H9 (cell line): ENCODE data around the gene KCTD16. TPM values are rescaled to one million over a fixed set of nuclear protein-coding genes. Genes with fewer than 3 reads are reported as not detected.

Experiments
- DNase-seq: peaks from one replicate; pipeline ENCODE4 v3.0.0-alpha.2; 2017
- H2AFZ ChIP-seq: one replicate; pipeline ENCODE4 v1.6.1; 2013; ENCODE audit warnings: mild to moderate bottlenecking, low read length, control low read depth, moderate library complexity
- H2AK5ac ChIP-seq: 2 replicates; pipeline ENCODE4 v1.6.1; 2013; ENCODE audit warnings: low read length, control low read depth, mixed read lengths; ENCODE audit not compliant: insufficient read length
- H2BK120ac ChIP-seq: one replicate; pipeline ENCODE4 v1.6.1; 2013; ENCODE audit warnings: low read depth, mild to moderate bottlenecking, low read length, control low read depth, inconsistent platforms; ENCODE audit not compliant: poor library complexity, severe bottlenecking
- H2BK12ac ChIP-seq: 2 replicates; pipeline ENCODE4 v1.6.1; 2013; ENCODE audit warnings: low read length, control low read depth, mixed read lengths, low read depth; ENCODE audit not compliant: insufficient read length
- H2BK15ac ChIP-seq: 2 replicates; pipeline ENCODE4 v1.6.1; 2013; ENCODE audit warnings: low read depth, low read length, control low read depth
- H2BK20ac ChIP-seq: one replicate; pipeline ENCODE4 v1.6.1; 2013; ENCODE audit warnings: low read depth, mild to moderate bottlenecking, low read length, control low read depth, inconsistent platforms; ENCODE audit not compliant: poor library complexity, severe bottlenecking
- H2BK5ac ChIP-seq: 2 replicates; pipeline ENCODE4 v1.6.1; 2013; ENCODE audit warnings: low read length, control low read depth, mixed read lengths; ENCODE audit not compliant: insufficient read length
- H3K14ac ChIP-seq: 2 replicates; pipeline ENCODE4 v1.6.1; 2013; ENCODE audit warnings: low read length, control low read depth; ENCODE audit not compliant: insufficient read depth
- H3K18ac ChIP-seq: 2 replicates; pipeline ENCODE4 v1.6.1; 2013; ENCODE audit warnings: low read depth, mild to moderate bottlenecking, mixed read lengths, low read length, control low read depth; ENCODE audit not compliant: insufficient read length
- H3K23ac ChIP-seq: 2 replicates; pipeline ENCODE4 v1.6.1; 2013; ENCODE audit warnings: low read length, control low read depth, mixed read lengths, low read depth; ENCODE audit not compliant: insufficient read length
- H3K23me2 ChIP-seq: 2 replicates; pipeline ENCODE4 v1.6.1; 2013; ENCODE audit warnings: low read depth, mild to moderate bottlenecking, mixed read lengths, low read length, control low read depth; ENCODE audit not compliant: insufficient read length, poor library complexity, severe bottlenecking
- H3K27ac ChIP-seq: 2 replicates; pipeline ENCODE4 v1.5.1; 2013; ENCODE audit warnings: low read length, control low read depth, mixed read lengths, low read depth; ENCODE audit not compliant: insufficient read length
- H3K27me3 ChIP-seq: 2 replicates; pipeline ENCODE4 v1.6.1; 2013; ENCODE audit warnings: low read length, control low read depth, inconsistent platforms; ENCODE audit not compliant: insufficient read depth
- H3K4ac ChIP-seq: 2 replicates; pipeline ENCODE4 v1.6.1; 2013; ENCODE audit warnings: low read depth, mild to moderate bottlenecking, control low read depth, inconsistent platforms, low read length, moderate library complexity
- H3K4me1 ChIP-seq: 2 replicates; pipeline ENCODE4 v1.6.1; 2013; ENCODE audit warnings: low read length, control low read depth, inconsistent platforms; ENCODE audit not compliant: insufficient read depth
- H3K4me2 ChIP-seq: 2 replicates; pipeline ENCODE4 v1.6.1; 2013; ENCODE audit warnings: low read length, control low read depth, mixed read lengths; ENCODE audit not compliant: insufficient read length, insufficient read depth
- H3K56ac ChIP-seq: 2 replicates; pipeline ENCODE4 v1.6.1; 2013; ENCODE audit warnings: low read depth, mild to moderate bottlenecking, mixed read lengths, low read length, control low read depth; ENCODE audit not compliant: insufficient read length
- H3K79me1 ChIP-seq: 2 replicates; pipeline ENCODE4 v1.6.1; 2013; ENCODE audit warnings: low read depth, mild to moderate bottlenecking, moderate library complexity, low read length, control low read depth, inconsistent platforms; ENCODE audit not compliant: insufficient read depth, poor library complexity, severe bottlenecking
- H3K79me2 ChIP-seq: 2 replicates; pipeline ENCODE4 v1.6.1; 2013; ENCODE audit warnings: low read length, control low read depth, inconsistent platforms; ENCODE audit not compliant: insufficient read depth
- H3K9ac ChIP-seq: 2 replicates; pipeline ENCODE4 v1.6.1; 2013; ENCODE audit warnings: low read length, control low read depth, mixed read lengths; ENCODE audit not compliant: insufficient read length; ENCODE audit errors: extremely low read depth
- H3K9me3 ChIP-seq: one replicate; pipeline ENCODE4 v1.6.1; 2013; ENCODE audit warnings: low read depth, low read length, inconsistent platforms; ENCODE audit not compliant: control insufficient read depth
- H3T11ph ChIP-seq: one replicate; pipeline ENCODE4 v1.6.1; 2013; ENCODE audit warnings: mild to moderate bottlenecking, low read length, control low read depth, inconsistent platforms
- H4K20me1 ChIP-seq: one replicate; pipeline ENCODE4 v1.6.1; 2013; ENCODE audit not compliant: control insufficient read depth, insufficient read length, insufficient read depth
- H4K5ac ChIP-seq: 2 replicates; pipeline ENCODE4 v1.6.1; 2013; ENCODE audit warnings: low read depth, mild to moderate bottlenecking, mixed read lengths, low read length, control low read depth; ENCODE audit not compliant: insufficient read length
- H4K8ac ChIP-seq: replicated peaks from 2 replicates; pipeline ENCODE4 v1.6.1; 2013; ENCODE audit warnings: low read length, control low read depth, mixed read lengths, low read depth; ENCODE audit not compliant: insufficient read length
- H4K91ac ChIP-seq: 2 replicates; pipeline ENCODE4 v1.6.1; 2013; ENCODE audit warnings: low read depth, mild to moderate bottlenecking, moderate library complexity, mixed read lengths, low read length, control low read depth; ENCODE audit not compliant: insufficient read length
- H3K27ac Mint-ChIP-seq, 3 experiments: 2 replicates in 2 of 3; 3 replicates in 1 of 3; pipeline ENCODE4 v1.8.0; 2020 to 2021; ENCODE audit warnings: mixed read lengths in 3 of 3, mild to moderate bottlenecking in 1 of 3, moderate library complexity in 1 of 3
- H3K27me3 Mint-ChIP-seq: 2 replicates; pipeline ENCODE4 v1.8.0; 2021; ENCODE audit warnings: low read depth, mild to moderate bottlenecking, moderate library complexity, mixed read lengths
- H3K36me3 Mint-ChIP-seq, 3 experiments: 2 replicates in 2 of 3; 3 replicates in 1 of 3; pipeline ENCODE4 v1.8.0; 2020 to 2021; ENCODE audit warnings: low read depth in 3 of 3, mixed read lengths in 3 of 3; ENCODE audit not compliant: insufficient read depth in 1 of 3
- H3K4me1 Mint-ChIP-seq, 2 experiments: 2 replicates each; pipeline ENCODE4 v1.8.0; 2020; ENCODE audit warnings: mixed read lengths in 2 of 2
- H3K4me3 Mint-ChIP-seq, 2 experiments: 2 replicates in 1 of 2; 3 replicates in 1 of 2; pipeline ENCODE4 v1.8.0; 2020 to 2021; ENCODE audit warnings: mild to moderate bottlenecking in 2 of 2, mixed read lengths in 2 of 2, moderate library complexity in 1 of 2
- H3K9me3 Mint-ChIP-seq, 2 experiments: 2 replicates in 1 of 2; 3 replicates in 1 of 2; pipeline ENCODE4 v1.8.0; 2020; ENCODE audit warnings: mild to moderate bottlenecking in 2 of 2, mixed read lengths in 2 of 2, moderate library complexity in 1 of 2
- WGBS: extraction: QIAGEN DNeasy Blood & Tissue Kit; methylation state at CpG from one replicate; pipeline ENCODE4 v1.1.7; 2013; ENCODE audit warnings: missing lambda C conversion rate, low lambda C conversion rate, mixed read lengths; ENCODE audit not compliant: insufficient read length; ENCODE audit errors: extremely low coverage; 5-methylcytosine and 5-hydroxymethylcytosine counted together
- total RNA-seq: library from RNA; stranded (reverse); gene quantifications from 2 replicates; pipeline ENCODE4 v1.2.1, GENCODE V29; 2021
- TF ChIP-seq, protein P1 (sequence below): fragments of 200-600 bp; sonication (generic); conservative IDR thresholded peaks from 3 replicates; pipeline ENCODE4 v1.8.0; 2021; ENCODE audit warnings: antibody characterized with exemption, mild to moderate bottlenecking

The KCTD16 gene
- total RNA-seq, 1 experiment from 2014 or later = 0.09 TPM

DNA sequence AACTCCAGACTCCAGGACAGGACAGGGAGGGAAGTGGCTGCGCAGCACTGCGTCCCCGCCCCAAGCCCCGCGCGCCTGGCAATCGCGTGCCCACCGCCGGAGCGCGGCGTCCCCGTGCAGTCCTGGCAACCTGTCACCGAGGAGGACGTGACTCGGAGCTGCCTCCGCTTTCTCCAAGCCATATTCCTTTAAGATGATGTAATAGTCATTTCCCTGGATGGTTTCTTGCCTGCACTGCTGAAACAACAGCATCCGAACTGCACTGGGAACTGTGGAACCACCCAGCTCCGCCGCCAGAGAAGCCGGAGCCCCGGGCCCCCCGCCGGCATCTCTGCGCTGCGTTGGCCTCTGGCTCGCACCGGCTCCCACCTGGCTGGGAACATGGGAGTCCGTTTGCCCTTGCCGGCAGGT lies 34.5 kb downstream of the KCTD16 start:
- Histone ChIP-seq H3K56ac (no peak overlapping the region), H3K4me1 (no peaks in the 10 kb centered on the region), H3K4me2 (peak overlapping the region; percentile 61), H3K79me2 (no peaks in the 10 kb centered on the region), H2BK5ac (no peak overlapping the region), H3K14ac (peak overlapping the region; percentile 9; the same call in 1 of the 2 replicates), H2BK15ac (no peak overlapping the region), H3K9me3 (no peaks in the 10 kb centered on the region), H3K4ac (no peak overlapping the region), H2BK12ac (no peak overlapping the region), H3K23ac (no peak overlapping the region), H3K9ac (peak overlapping the region; percentile 1), H2BK20ac (no peak overlapping the region), H3K23me2 (peaks cover 5% of the 10 kb centered on the region), H2BK120ac (no peak overlapping the region), H2AFZ (no peak overlapping the region), H3T11ph (no peak overlapping the region), H4K91ac (no peak overlapping the region), H3K27ac (no peak overlapping the region), H4K5ac (no peak overlapping the region), H4K20me1 (no peaks in the 10 kb centered on the region), H4K8ac (no peak overlapping the region), H3K18ac (no peak overlapping the region), H3K27me3 (no peaks in the 10 kb centered on the region; the same call in 1 of the 2 replicates), H2AK5ac (no peak overlapping the region), H3K79me1 (no peaks in the 10 kb centered on the region)
- Mint-ChIP-seq H3K4me3 (peak overlapping the region; percentile 62 to 76), H3K27ac (no peak overlapping the region), H3K4me1 (peaks cover 12 to 16% of the 10 kb centered on the region in 2 experiments), H3K9me3 (no peaks in the 10 kb centered on the region; a peak in 1 of 5 replicates), H3K27me3 (peaks cover 36% of the 10 kb centered on the region), H3K36me3 (no peaks in the 10 kb centered on the region)
- TF ChIP-seq, protein P1, sequence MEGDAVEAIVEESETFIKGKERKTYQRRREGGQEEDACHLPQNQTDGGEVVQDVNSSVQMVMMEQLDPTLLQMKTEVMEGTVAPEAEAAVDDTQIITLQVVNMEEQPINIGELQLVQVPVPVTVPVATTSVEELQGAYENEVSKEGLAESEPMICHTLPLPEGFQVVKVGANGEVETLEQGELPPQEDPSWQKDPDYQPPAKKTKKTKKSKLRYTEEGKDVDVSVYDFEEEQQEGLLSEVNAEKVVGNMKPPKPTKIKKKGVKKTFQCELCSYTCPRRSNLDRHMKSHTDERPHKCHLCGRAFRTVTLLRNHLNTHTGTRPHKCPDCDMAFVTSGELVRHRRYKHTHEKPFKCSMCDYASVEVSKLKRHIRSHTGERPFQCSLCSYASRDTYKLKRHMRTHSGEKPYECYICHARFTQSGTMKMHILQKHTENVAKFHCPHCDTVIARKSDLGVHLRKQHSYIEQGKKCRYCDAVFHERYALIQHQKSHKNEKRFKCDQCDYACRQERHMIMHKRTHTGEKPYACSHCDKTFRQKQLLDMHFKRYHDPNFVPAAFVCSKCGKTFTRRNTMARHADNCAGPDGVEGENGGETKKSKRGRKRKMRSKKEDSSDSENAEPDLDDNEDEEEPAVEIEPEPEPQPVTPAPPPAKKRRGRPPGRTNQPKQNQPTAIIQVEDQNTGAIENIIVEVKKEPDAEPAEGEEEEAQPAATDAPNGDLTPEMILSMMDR = 0 out of 3 replicates have a peak, but pooled peaks have one; percentile 16
- DNase-seq = peak; percentile 70
- WGBS = no CpG with 5 or more reads among the region's 31 CpGs
